Endothelial cell (in vitro differentiated cells): ENCODE results near the gene SOX18. TPM values are rescaled to one million over a fixed set of nuclear protein-coding genes. Genes with fewer than 3 reads are reported as not detected.

Experiments
- DNase-seq: peaks from one replicate; pipeline ENCODE4 v3.0.0; 2021; ENCODE audit warnings: low spot score
- H3K27ac Mint-ChIP-seq: one replicate; pipeline ENCODE4 v1.8.0; 2021; ENCODE audit warnings: mixed read lengths, inconsistent platforms; ENCODE audit not compliant: unreplicated experiment
- H3K27me3 Mint-ChIP-seq: one replicate; pipeline ENCODE4 v1.8.0; 2021; ENCODE audit warnings: mild to moderate bottlenecking, moderate library complexity, mixed read lengths, inconsistent platforms; ENCODE audit not compliant: unreplicated experiment
- H3K36me3 Mint-ChIP-seq: one replicate; pipeline ENCODE4 v1.8.0; 2021; ENCODE audit warnings: mild to moderate bottlenecking, low read depth, mixed read lengths, inconsistent platforms; ENCODE audit not compliant: unreplicated experiment
- H3K4me1 Mint-ChIP-seq: one replicate; pipeline ENCODE4 v1.8.0; 2021; ENCODE audit warnings: mild to moderate bottlenecking, mixed read lengths, inconsistent platforms; ENCODE audit not compliant: unreplicated experiment
- H3K4me3 Mint-ChIP-seq: one replicate; pipeline ENCODE4 v1.8.0; 2021; ENCODE audit warnings: mild to moderate bottlenecking, mixed read lengths, inconsistent platforms; ENCODE audit not compliant: unreplicated experiment
- H3K9me3 Mint-ChIP-seq: one replicate; pipeline ENCODE4 v1.8.0; 2021; ENCODE audit warnings: mixed read lengths, inconsistent platforms; ENCODE audit not compliant: unreplicated experiment
- total RNA-seq: library from RNA; stranded (reverse); fragmentation: NEBNext Ultra II Directional; extraction: Animal tissue kit (Norgen Biotek cat#: 25700); gene quantifications from one replicate; pipeline ENCODE4 v1.2.1, GENCODE V29; 2021; ENCODE audit not compliant: unreplicated experiment
- TF ChIP-seq, protein P1 (sequence below): fragments of 200-600 bp; sonication (generic); IDR thresholded peaks from one replicate; pipeline ENCODE4 v1.5.0; 2021; ENCODE audit warnings: antibody characterized with exemption; ENCODE audit not compliant: unreplicated experiment

SOX18 gene
- total RNA-seq, 1 donor from 2014 or later: 149 TPM

- no peak for DNase-seq
- Mint-ChIP-seq H3K27ac (no peak overlapping the region), H3K36me3 (peaks cover 8% of the 10 kb centered on the region), H3K4me1 (peaks cover 25% of the 10 kb centered on the region), H3K4me3 (peak overlapping the region; percentile 63), H3K9me3 (no peaks in the 10 kb centered on the region), H3K27me3 (peaks cover 16% of the 10 kb centered on the region)
- TF ChIP-seq, protein P1, sequence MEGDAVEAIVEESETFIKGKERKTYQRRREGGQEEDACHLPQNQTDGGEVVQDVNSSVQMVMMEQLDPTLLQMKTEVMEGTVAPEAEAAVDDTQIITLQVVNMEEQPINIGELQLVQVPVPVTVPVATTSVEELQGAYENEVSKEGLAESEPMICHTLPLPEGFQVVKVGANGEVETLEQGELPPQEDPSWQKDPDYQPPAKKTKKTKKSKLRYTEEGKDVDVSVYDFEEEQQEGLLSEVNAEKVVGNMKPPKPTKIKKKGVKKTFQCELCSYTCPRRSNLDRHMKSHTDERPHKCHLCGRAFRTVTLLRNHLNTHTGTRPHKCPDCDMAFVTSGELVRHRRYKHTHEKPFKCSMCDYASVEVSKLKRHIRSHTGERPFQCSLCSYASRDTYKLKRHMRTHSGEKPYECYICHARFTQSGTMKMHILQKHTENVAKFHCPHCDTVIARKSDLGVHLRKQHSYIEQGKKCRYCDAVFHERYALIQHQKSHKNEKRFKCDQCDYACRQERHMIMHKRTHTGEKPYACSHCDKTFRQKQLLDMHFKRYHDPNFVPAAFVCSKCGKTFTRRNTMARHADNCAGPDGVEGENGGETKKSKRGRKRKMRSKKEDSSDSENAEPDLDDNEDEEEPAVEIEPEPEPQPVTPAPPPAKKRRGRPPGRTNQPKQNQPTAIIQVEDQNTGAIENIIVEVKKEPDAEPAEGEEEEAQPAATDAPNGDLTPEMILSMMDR: no peak
These were observed 33.5 kb upstream of the SOX18 start for GRCh38 chr20:64082820-64083377.

DNA sequence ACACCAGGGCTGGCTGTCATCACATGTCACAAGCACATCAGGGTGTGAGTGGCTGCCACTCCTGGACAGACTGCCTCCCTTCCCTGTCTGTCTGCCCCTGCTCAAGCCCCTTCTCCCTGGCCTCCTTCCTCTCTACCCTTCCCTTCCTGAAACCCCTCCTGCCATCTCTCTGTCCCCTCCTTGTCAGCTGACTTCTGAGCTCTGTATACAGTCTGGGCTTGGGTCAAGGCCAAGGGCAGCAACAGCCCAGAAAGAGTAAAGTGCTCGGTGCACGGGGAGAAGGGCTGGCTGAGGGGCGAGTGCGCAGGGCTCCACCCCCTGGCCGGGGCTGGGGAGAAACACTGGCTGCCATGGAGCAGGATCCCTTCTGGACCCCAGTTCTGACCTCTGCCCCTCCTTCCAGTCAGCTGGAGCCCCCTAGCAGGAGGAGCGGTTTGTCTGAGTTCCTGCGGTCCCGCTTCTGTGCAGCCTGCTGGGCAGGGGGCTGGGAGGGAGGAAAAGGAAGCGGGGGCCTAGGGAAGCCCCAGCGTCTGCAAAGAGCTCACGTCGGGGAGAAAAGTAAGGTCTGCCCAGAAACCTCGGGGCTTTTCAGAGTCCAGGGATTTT, 32.8 kb upstream of the SOX18 start:
- H3K4me3 Mint-ChIP-seq: peak overlapping the region; percentile 83
- no peak overlapping the region for H3K27ac Mint-ChIP-seq
- peaks cover 15% of the 10 kb centered on the region for H3K27me3 Mint-ChIP-seq
- no peak for DNase-seq
- TF ChIP-seq, protein P1: no peak
- no peaks in the 10 kb centered on the region for H3K9me3 Mint-ChIP-seq
- H3K4me1 Mint-ChIP-seq: peaks cover 25% of the 10 kb centered on the region
- peaks cover 8% of the 10 kb centered on the region for H3K36me3 Mint-ChIP-seq

GRCh38 chr20:64081624-64081964, 32.2 kb upstream of the SOX18 start:
- Mint-ChIP-seq H3K36me3 (peaks cover 8% of the 10 kb centered on the region), H3K4me1 (peaks cover 25% of the 10 kb centered on the region), H3K27me3 (peaks cover 15% of the 10 kb centered on the region), H3K27ac (no peak overlapping the region), H3K9me3 (no peaks in the 10 kb centered on the region), H3K4me3 (peak overlapping the region; percentile 83)
- TF ChIP-seq, protein P1: no peak
- no peak for DNase-seq

DNA sequence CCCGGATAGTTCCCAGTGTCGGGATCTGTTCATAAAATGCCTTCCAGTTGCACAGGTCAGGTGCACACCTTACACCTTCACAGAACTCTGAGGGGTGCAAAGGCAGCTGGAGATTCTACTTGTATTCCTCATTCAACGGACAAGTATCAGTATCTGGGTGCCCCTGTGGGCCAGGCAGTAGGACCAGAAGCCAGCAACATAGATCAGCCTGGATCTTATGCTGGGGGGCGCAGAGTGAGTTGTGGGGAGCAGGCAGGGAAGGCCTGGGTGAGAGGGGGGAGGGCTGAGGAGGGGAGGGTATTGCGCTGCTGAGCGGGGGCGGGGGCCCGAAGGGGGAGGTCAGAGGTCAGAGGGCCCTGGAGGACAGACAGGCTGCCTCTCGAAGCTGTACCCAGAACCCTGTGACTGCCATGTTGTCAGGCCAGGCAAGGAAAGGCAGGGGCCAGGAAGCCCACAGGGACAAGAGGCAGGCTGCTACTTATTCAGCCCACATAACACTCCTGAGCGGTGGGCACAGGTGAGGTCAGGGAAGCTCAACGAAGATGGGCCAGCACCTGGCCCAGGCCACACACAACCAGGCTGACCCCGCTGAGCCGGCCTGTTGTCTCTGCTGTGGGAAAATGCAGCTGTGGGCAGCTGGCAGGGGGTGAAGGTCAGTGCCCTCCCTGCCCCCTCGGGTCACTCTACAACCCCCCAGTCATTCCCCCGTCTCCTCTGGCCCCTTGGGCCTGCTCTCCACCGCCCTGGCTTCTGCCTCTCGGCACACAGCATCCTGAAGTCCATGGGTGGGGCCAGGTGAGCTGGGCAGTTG, 31.6 kb upstream of the SOX18 start:
- Mint-ChIP-seq H3K27ac (no peak overlapping the region), H3K4me3 (peak overlapping the region; percentile 94), H3K27me3 (peaks cover 15% of the 10 kb centered on the region), H3K4me1 (peaks cover 25% of the 10 kb centered on the region), H3K36me3 (peaks cover 4% of the 10 kb centered on the region), H3K9me3 (no peaks in the 10 kb centered on the region)
- TF ChIP-seq, protein P1: no peak
- DNase-seq: no peak
